ENCODE data around the gene USP24. TPM values are rescaled to one million over a fixed set of nuclear protein-coding genes. Genes with fewer than 3 reads are reported as not detected.
A peak's percentile ranks its signal among the peaks of the same experiment; 100 is the strongest.

Gene USP24
- total RNA-seq, 1 experiment from 2014 or later = 35.3 TPM

- H3K4ac ChIP-seq (ENCODE audit: low read depth, low read length) = no peak overlapping the region
- peaks cover 55 to 59% of the 10 kb centered on the region in 2 experiments for H3K4me1 Mint-ChIP-seq
- peaks cover 0 to 3% (median 0%) of the 10 kb centered on the region in 3 experiments; a peak in 1 of 7 replicates for H3K36me3 Mint-ChIP-seq (ENCODE audit: insufficient read depth in 1 of 3, low read depth in 3 of 3)
- no peak overlapping the region for H4K91ac ChIP-seq (ENCODE audit: insufficient read length, low read depth, low read length)
- peak overlapping the region; percentile 81 to 92 for H3K4me3 Mint-ChIP-seq
- WGBS (ENCODE audit: extremely low coverage, insufficient read length, low lambda C conversion rate) = no CpG with 5 or more reads among the region's 46 CpGs
- no peak overlapping the region for H2BK5ac ChIP-seq (ENCODE audit: insufficient read length, low read length)
- H3K27me3 ChIP-seq (ENCODE audit: insufficient read depth, low read length) = no peaks in the 10 kb centered on the region
- H3K4me1 ChIP-seq (ENCODE audit: insufficient read depth, low read length) = no peaks in the 10 kb centered on the region
- no peak overlapping the region for H2AFZ ChIP-seq (ENCODE audit: low read length)
- no peaks in the 10 kb centered on the region for H3K9me3 ChIP-seq (ENCODE audit: control insufficient read depth, low read depth, low read length)
- H4K8ac ChIP-seq (replicated peaks; ENCODE audit: insufficient read length, low read depth, low read length) = no peak overlapping the region
- H2AK5ac ChIP-seq (ENCODE audit: insufficient read length, low read length) = no peak overlapping the region
- DNase-seq = peak; percentile 64
- no peak overlapping the region for H3T11ph ChIP-seq (ENCODE audit: low read length)
- peak overlapping the region; percentile 98; the same call in 1 of the 2 replicates for H3K14ac ChIP-seq (ENCODE audit: insufficient read depth, low read length)
- H3K27ac Mint-ChIP-seq = peak overlapping the region; percentile 14 to 96 (median 96); a peak in 6 of 7 replicates
- H3K23me2 ChIP-seq (ENCODE audit: insufficient read length, low read depth, low read length, poor library complexity, severe bottlenecking) = peaks cover 15% of the 10 kb centered on the region
- peak overlapping the region; percentile 9 for H3K27ac ChIP-seq (ENCODE audit: insufficient read length, low read depth, low read length)
- H2BK20ac ChIP-seq (ENCODE audit: low read depth, low read length, poor library complexity, severe bottlenecking) = no peak overlapping the region
- H3K23ac ChIP-seq (ENCODE audit: insufficient read length, low read depth, low read length) = no peak overlapping the region
- no peak overlapping the region; the same call in 1 of the 2 replicates for H2BK15ac ChIP-seq (ENCODE audit: low read depth, low read length)
- TF ChIP-seq, protein P1, sequence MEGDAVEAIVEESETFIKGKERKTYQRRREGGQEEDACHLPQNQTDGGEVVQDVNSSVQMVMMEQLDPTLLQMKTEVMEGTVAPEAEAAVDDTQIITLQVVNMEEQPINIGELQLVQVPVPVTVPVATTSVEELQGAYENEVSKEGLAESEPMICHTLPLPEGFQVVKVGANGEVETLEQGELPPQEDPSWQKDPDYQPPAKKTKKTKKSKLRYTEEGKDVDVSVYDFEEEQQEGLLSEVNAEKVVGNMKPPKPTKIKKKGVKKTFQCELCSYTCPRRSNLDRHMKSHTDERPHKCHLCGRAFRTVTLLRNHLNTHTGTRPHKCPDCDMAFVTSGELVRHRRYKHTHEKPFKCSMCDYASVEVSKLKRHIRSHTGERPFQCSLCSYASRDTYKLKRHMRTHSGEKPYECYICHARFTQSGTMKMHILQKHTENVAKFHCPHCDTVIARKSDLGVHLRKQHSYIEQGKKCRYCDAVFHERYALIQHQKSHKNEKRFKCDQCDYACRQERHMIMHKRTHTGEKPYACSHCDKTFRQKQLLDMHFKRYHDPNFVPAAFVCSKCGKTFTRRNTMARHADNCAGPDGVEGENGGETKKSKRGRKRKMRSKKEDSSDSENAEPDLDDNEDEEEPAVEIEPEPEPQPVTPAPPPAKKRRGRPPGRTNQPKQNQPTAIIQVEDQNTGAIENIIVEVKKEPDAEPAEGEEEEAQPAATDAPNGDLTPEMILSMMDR (conservative IDR thresholded peaks at IDR 0.05) = no peak
- peak overlapping the region; percentile 21 for H3K9ac ChIP-seq (ENCODE audit: extremely low read depth, insufficient read length, low read length)
- no peak overlapping the region for H4K5ac ChIP-seq (ENCODE audit: insufficient read length, low read depth, low read length)
- H3K9me3 Mint-ChIP-seq = no peaks in the 10 kb centered on the region; a peak in 2 of 5 replicates
- H3K4me2 ChIP-seq (ENCODE audit: insufficient read depth, insufficient read length, low read length) = peak overlapping the region; percentile 82
- no peaks in the 10 kb centered on the region for H4K20me1 ChIP-seq (ENCODE audit: control insufficient read depth, insufficient read depth, insufficient read length)
- H3K18ac ChIP-seq (ENCODE audit: insufficient read length, low read depth, low read length) = peak overlapping the region; percentile 0
- no peak overlapping the region for H3K56ac ChIP-seq (ENCODE audit: insufficient read length, low read depth, low read length)
- H2BK12ac ChIP-seq (ENCODE audit: insufficient read length, low read depth, low read length) = no peak overlapping the region
- H3K79me1 ChIP-seq (ENCODE audit: insufficient read depth, low read depth, low read length, poor library complexity, severe bottlenecking) = peaks cover 6% of the 10 kb centered on the region
- H3K79me2 ChIP-seq (ENCODE audit: insufficient read depth, low read length) = peaks cover 6% of the 10 kb centered on the region; the same call in 1 of the 2 replicates
- peaks cover 6% of the 10 kb centered on the region for H3K27me3 Mint-ChIP-seq (ENCODE audit: low read depth)
- no peak overlapping the region for H2BK120ac ChIP-seq (ENCODE audit: low read depth, low read length, poor library complexity, severe bottlenecking)
These were observed 791 bp downstream of the USP24 start for GRCh38 chr1:55214212-55214933.

Data from H9 (cell line).